ENCODE results near the gene TAS2R3. TPM values are rescaled to one million over a fixed set of nuclear protein-coding genes. Genes with fewer than 3 reads are reported as not detected.

The TAS2R3 gene
- 1.4 and 1.7 TPM in 2 replicates for total RNA-seq

GRCh38 chr7:141763797-141764196, at the start of gene TAS2R3:
TSS of gene TAS2R3 (plus strand) at chr7:141764097. CDS start at chr7:141764159, 62 bp downstream.

GRCh38 chr7:141737836-141738591, 25.9 kb upstream of the TAS2R3 start, which contains the start of gene SSBP1:
TSS of gene SSBP1 (plus strand) at chr7:141738358. CDS start at chr7:141739167, 809 bp downstream.

GRCh38 chr7:141776374-141776773, 12.5 kb downstream of the TAS2R3 start, which contains the start of gene TAS2R4:
TSS of gene TAS2R4 (plus strand) at chr7:141776674. CDS start at chr7:141778489, 1,815 bp downstream.

GRCh38 chr7:141789917-141790316, 26.0 kb downstream of the TAS2R3 start, which contains the start of gene TAS2R5:
TSS of gene TAS2R5 (plus strand) at chr7:141790217. CDS start at chr7:141790362, 145 bp downstream.

Small RNA genes within 50 kb of the gene (small RNA-seq; reads per million reads assigned to genes)
- gene RNU1-82P: not detected

Other genes starting within 250 kb of the TAS2R3 start
- gene AGK, start 212.7 kb upstream of the TAS2R3 start, total RNA-seq: 57.1 and 64.2 TPM in 2 replicates
- gene DENND11, start 61.9 kb upstream of the TAS2R3 start, total RNA-seq: 45.7 and 50.8 TPM in 2 replicates
- not detected in 2 replicates for gene WEE2, start 55.7 kb upstream of the TAS2R3 start, total RNA-seq
- 192 and 202 TPM in 2 replicates for gene SSBP1, start 25.7 kb upstream of the TAS2R3 start, total RNA-seq
- 1.1 and 1.7 TPM in 2 replicates for gene TAS2R4, start 12.6 kb downstream of the TAS2R3 start, total RNA-seq
- 0.66 and 1.7 TPM in 2 replicates for gene TAS2R5, start 26.1 kb downstream of the TAS2R3 start, total RNA-seq
- gene PRSS37, start 77.4 kb downstream of the TAS2R3 start, total RNA-seq: not detected in 2 replicates
- not detected in 2 replicates for gene OR9A4, start 152.3 kb downstream of the TAS2R3 start, total RNA-seq
- gene CLEC5A, start 182.9 kb downstream of the TAS2R3 start, total RNA-seq: not detected in 2 replicates
- gene TAS2R38, start 209.7 kb downstream of the TAS2R3 start, total RNA-seq: not detected in 2 replicates
- gene MGAM, start 231.8 kb downstream of the TAS2R3 start, total RNA-seq: not detected in 2 replicates